ENCODE measurements around the gene POLD4.

- TF ChIP-seq, protein P1, sequence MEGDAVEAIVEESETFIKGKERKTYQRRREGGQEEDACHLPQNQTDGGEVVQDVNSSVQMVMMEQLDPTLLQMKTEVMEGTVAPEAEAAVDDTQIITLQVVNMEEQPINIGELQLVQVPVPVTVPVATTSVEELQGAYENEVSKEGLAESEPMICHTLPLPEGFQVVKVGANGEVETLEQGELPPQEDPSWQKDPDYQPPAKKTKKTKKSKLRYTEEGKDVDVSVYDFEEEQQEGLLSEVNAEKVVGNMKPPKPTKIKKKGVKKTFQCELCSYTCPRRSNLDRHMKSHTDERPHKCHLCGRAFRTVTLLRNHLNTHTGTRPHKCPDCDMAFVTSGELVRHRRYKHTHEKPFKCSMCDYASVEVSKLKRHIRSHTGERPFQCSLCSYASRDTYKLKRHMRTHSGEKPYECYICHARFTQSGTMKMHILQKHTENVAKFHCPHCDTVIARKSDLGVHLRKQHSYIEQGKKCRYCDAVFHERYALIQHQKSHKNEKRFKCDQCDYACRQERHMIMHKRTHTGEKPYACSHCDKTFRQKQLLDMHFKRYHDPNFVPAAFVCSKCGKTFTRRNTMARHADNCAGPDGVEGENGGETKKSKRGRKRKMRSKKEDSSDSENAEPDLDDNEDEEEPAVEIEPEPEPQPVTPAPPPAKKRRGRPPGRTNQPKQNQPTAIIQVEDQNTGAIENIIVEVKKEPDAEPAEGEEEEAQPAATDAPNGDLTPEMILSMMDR (IDR thresholded peaks at IDR 0.05): no peak
- TF ChIP-seq POLR2A (IDR thresholded peaks at IDR 0.05) (no peak), POLR2AphosphoS5 (IDR thresholded peaks at IDR 0.05; ENCODE audit: insufficient read depth in 1 of 2, low read depth in 1 of 2) (no peak)
Measured at GRCh38 chr11:67337257-67337656, 16.1 kb downstream of the POLD4 start.
